GM18909 (cell line): ENCODE data around the gene MAGEB4.
"Not testable (repeated sequence)": the region's sequence is repeated elsewhere in the genome, so short reads cannot be mapped to it uniquely, and the experiment has no call there.

Source experiments
- ATAC-seq: cut with Tn5 transposase; IDR thresholded peaks from one replicate; pipeline ENCODE4 v1.9.1; 2021; ENCODE audit warnings: mild to moderate bottlenecking; ENCODE audit not compliant: unreplicated experiment, poor library complexity

The MAGEB4 gene

GRCh38 chrX:30241724-30242415 is at the start of gene MAGEB4:
TSS of gene MAGEB4 (plus strand) at chrX:30242000. CDS start at chrX:30242136, 136 bp downstream.
- ATAC-seq: no peak

- not testable (repeated sequence) for ATAC-seq
These were observed 47.9 kb upstream of the MAGEB4 start for GRCh38 chrX:30193910-30194309.

- ATAC-seq: peak; percentile 57
These were observed 45.5 kb upstream of the MAGEB4 start for GRCh38 chrX:30196322-30196721.

- no peak for ATAC-seq
These were observed 29.6 kb upstream of the MAGEB4 start for GRCh38 chrX:30212172-30212571.

- ATAC-seq: no peak
These were observed 26.4 kb upstream of the MAGEB4 start, which contains the start of gene MAGEB2 for GRCh38 chrX:30215357-30215843. TSS of gene MAGEB2 (plus strand) at chrX:30215563. CDS start at chrX:30218581, 3,018 bp downstream.

- no peak for ATAC-seq
These were observed 24.3 kb upstream of the MAGEB4 start for GRCh38 chrX:30217465-30217864.

- ATAC-seq: no peak
These were observed 22.4 kb upstream of the MAGEB4 start for GRCh38 chrX:30219372-30219771.

GRCh38 chrX:30220661-30221060 is 21.1 kb upstream of the MAGEB4 start:
- ATAC-seq: no peak

- ATAC-seq: no peak
These were observed 17.3 kb upstream of the MAGEB4 start for GRCh38 chrX:30224536-30224935.

- no peak for ATAC-seq
These were observed 13.3 kb upstream of the MAGEB4 start for GRCh38 chrX:30228526-30228925.

GRCh38 chrX:30230395-30230794 is 11.4 kb upstream of the MAGEB4 start, which contains the start of gene MAGEB3:
TSS of gene MAGEB3 (plus strand) at chrX:30230657. CDS start at chrX:30235925, 5,268 bp downstream.
- no peak for ATAC-seq

- ATAC-seq: no peak
These were observed 5.1 kb downstream of the MAGEB4 start, which contains the start of gene MAGEB1 for GRCh38 chrX:30246769-30247489. TSS of gene MAGEB1 (plus strand) at chrX:30247146. CDS start at chrX:30250494, 3,348 bp downstream.

- ATAC-seq: peak; percentile 60
These were observed 7.1 kb downstream of the MAGEB4 start for GRCh38 chrX:30248854-30249253.

- ATAC-seq: peak; percentile 61
These were observed 11.5 kb downstream of the MAGEB4 start for GRCh38 chrX:30253257-30253656.

- ATAC-seq: no peak
These were observed 18.1 kb downstream of the MAGEB4 start for GRCh38 chrX:30259927-30260326.

- ATAC-seq: no peak
These were observed 19.2 kb downstream of the MAGEB4 start for GRCh38 chrX:30261012-30261411.

- ATAC-seq: no peak
These were observed 21.0 kb downstream of the MAGEB4 start for GRCh38 chrX:30262763-30263162.

- no peak for ATAC-seq
These were observed 28.8 kb downstream of the MAGEB4 start for GRCh38 chrX:30270639-30271038.

- no peak for ATAC-seq
These were observed 33.7 kb downstream of the MAGEB4 start for GRCh38 chrX:30275498-30275897.

GRCh38 chrX:30278365-30278764 is 36.6 kb downstream of the MAGEB4 start:
- no peak for ATAC-seq

GRCh38 chrX:30280428-30280827 is 38.6 kb downstream of the MAGEB4 start:
- no peak for ATAC-seq
